Endothelial cell of umbilical vein (primary cell): ENCODE data around the gene ADGRL3. TPM values are rescaled to one million over a fixed set of nuclear protein-coding genes. Genes with fewer than 3 reads are reported as not detected.

Experiments
- BruUV-seq: library from RNA; stranded (reverse); fragments of 400-500 nt; replicated peaks from 2 replicates; lab custom pipeline; 2021; lab: Mats Ljungman, UMichigan
- CTCF ChIA-PET: fragments of 300-600, 350-600 bp; sonication (Branson Sonifier 250); formaldehyde crosslinking; loops from one replicate; lab custom pipeline; 2021; ENCODE audit warnings: antibody characterized with exemption, inconsistent platforms; lab: Charles Lee
- POLR2A ChIA-PET: fragments of 300-600, 350-600 bp; sonication (Branson Sonifier 250); formaldehyde crosslinking; loops from one replicate; lab custom pipeline; 2021; ENCODE audit warnings: antibody characterized with exemption, inconsistent platforms; lab: Charles Lee
- DNase-seq: peaks from one replicate; pipeline ENCODE4 v3.0.0-alpha.2; 2011; ENCODE audit warnings: low read depth, low spot score
- FAIRE-seq: peaks from 2 replicates; lab custom pipeline; 2011; peaks lifted over from hg19 to GRCh38; lab: Jason Lieb, UNC
- H2AFZ ChIP-seq: 2 replicates; pipeline ENCODE4 v1.6.0; 2012; ENCODE audit warnings: low read depth, low read length, control low read depth, inconsistent platforms
- H3K27ac ChIP-seq: 2 replicates; pipeline ENCODE4 v1.5.1; 2011; ENCODE audit warnings: low read depth, mild to moderate bottlenecking, control low read depth, low read length, moderate library complexity; ENCODE audit not compliant: insufficient read depth
- H3K27me3 ChIP-seq, 2 experiments: 2 replicates each; pipeline versions ENCODE4 v1.6.0 to v1.6.1; 2011; ENCODE audit warnings: low read length in 2 of 2, mixed read lengths in 1 of 2; ENCODE audit not compliant: control insufficient read depth in 2 of 2, insufficient read depth in 2 of 2
- H3K36me3 ChIP-seq, 2 experiments: 2 replicates in 1 of 2; 3 replicates in 1 of 2; pipeline ENCODE4 v1.5.1; 2011; ENCODE audit warnings: low read length in 2 of 2, mild to moderate bottlenecking in 1 of 2, moderate library complexity in 1 of 2; ENCODE audit not compliant: control insufficient read depth in 2 of 2, insufficient read depth in 2 of 2; ENCODE audit errors: extremely low read depth in 1 of 2
- H3K4me1 ChIP-seq: 3 replicates; pipeline ENCODE4 v1.5.1; 2011; ENCODE audit warnings: mild to moderate bottlenecking, low read length; ENCODE audit not compliant: control insufficient read depth, insufficient read depth; ENCODE audit errors: extremely low read depth
- H3K4me2 ChIP-seq: 2 replicates; pipeline ENCODE4 v1.6.1; 2011; ENCODE audit warnings: low read length, control low read depth, mixed read lengths; ENCODE audit not compliant: insufficient read depth
- H3K4me3 ChIP-seq, 3 experiments: fragments of 200-600 bp in 1 of 3; sonication (generic), shearing (Covaris generic) in 1 of 3; replicated peaks in 1 of 3; 2 replicates each; pipeline ENCODE4 v1.5.1; 2011 to 2016; ENCODE audit warnings: control low read depth in 3 of 3, low read length in 3 of 3, mild to moderate bottlenecking in 2 of 3, inconsistent platforms in 1 of 3, low read depth in 1 of 3, moderate library complexity in 1 of 3; ENCODE audit not compliant: insufficient read depth in 1 of 3
- H3K79me2 ChIP-seq: 2 replicates; pipeline ENCODE4 v1.6.0; 2012; ENCODE audit warnings: low read length, inconsistent platforms; ENCODE audit not compliant: control insufficient read depth, insufficient read depth
- H3K9ac ChIP-seq: replicated peaks from 2 replicates; pipeline ENCODE3; 2011; ENCODE audit warnings: low read length, control low read depth; ENCODE audit not compliant: insufficient read depth; ENCODE audit errors: extremely low read depth
- H3K9me1 ChIP-seq: replicated peaks from 3 replicates; pipeline ENCODE4 v1.6.0; 2011; ENCODE audit warnings: mild to moderate bottlenecking, low read length; ENCODE audit not compliant: control insufficient read depth, insufficient read depth; ENCODE audit errors: extremely low read depth
- H3K9me3 ChIP-seq: replicated peaks from 2 replicates; pipeline ENCODE4 v1.5.1; 2012; ENCODE audit warnings: low read length, inconsistent platforms; ENCODE audit not compliant: control insufficient read depth, insufficient read depth
- H4K20me1 ChIP-seq: replicated peaks from 2 replicates; pipeline ENCODE3; 2011; ENCODE audit warnings: mild to moderate bottlenecking, low read length; ENCODE audit not compliant: control insufficient read depth, insufficient read depth; ENCODE audit errors: extremely low read depth
- EZH2 ChIP-seq: IDR thresholded peaks from 2 replicates; pipeline ENCODE4 v1.6.1; 2012; ENCODE audit warnings: borderline replicate concordance, low read depth, mild to moderate bottlenecking, moderate library complexity, low read length, inconsistent platforms; ENCODE audit not compliant: severe bottlenecking
- FOS ChIP-seq: IDR thresholded peaks from 2 replicates; pipeline ENCODE4 v1.6.1; 2011; ENCODE audit warnings: mild to moderate bottlenecking, low read length, moderate library complexity, borderline replicate concordance; ENCODE audit not compliant: insufficient read depth
- GATA2 ChIP-seq: IDR thresholded peaks from 2 replicates; pipeline ENCODE4 v1.7.0; 2011; ENCODE audit warnings: low read depth, mild to moderate bottlenecking, moderate library complexity, mixed read lengths, low read length; ENCODE audit not compliant: insufficient read length, insufficient read depth
- JUN ChIP-seq: IDR thresholded peaks from 2 replicates; pipeline ENCODE4 v1.6.1; 2011; ENCODE audit warnings: borderline replicate concordance, low read depth; ENCODE audit not compliant: insufficient read length, insufficient read depth
- MYC ChIP-seq: IDR thresholded peaks from one replicate; pipeline ENCODE4 v1.6.1; 2011; ENCODE audit warnings: mild to moderate bottlenecking, low read depth, low read length
- POLR2A ChIP-seq: IDR thresholded peaks from 2 replicates; pipeline ENCODE4 v1.6.1; 2012; ENCODE audit warnings: low read depth, mild to moderate bottlenecking, control low read depth, low read length
- POLR2AphosphoS5 ChIP-seq: IDR thresholded peaks from 2 replicates; pipeline ENCODE4 v1.6.1; 2012; ENCODE audit warnings: low read depth, mild to moderate bottlenecking, control low read depth, low read length, moderate library complexity; ENCODE audit not compliant: insufficient read depth
- dilution Hi-C: fragments of 300-500 bp; cut with MboI; formaldehyde crosslinking; loops from one replicate; pipeline ENCODE4 v1.15.0; 2019; ENCODE audit warnings: low sequenced_read_pairs; ENCODE audit not compliant: extremely low pct_ligation_motif_present
- intact Hi-C: fragments of 100-400 bp; cut with micrococcal nuclease; formaldehyde crosslinking; loops from one replicate; pipeline ENCODE4 v1.10.0; 2022
- polyA plus RNA-seq, 4 experiments: library from polyadenylated mRNA; depleted of rRNA in 3 of 4; stranded (reverse) in 3 of 4; unstranded in 1 of 4; fragments of >200 nt; gene quantifications; 2 replicates each; pipeline versions ENCODE4 v1.2.1 to v1.2.3, GENCODE V29; 2011 to 2012; ENCODE audit warnings: missing spikeins in 1 of 4
- total RNA-seq: library from RNA; stranded (reverse); gene quantifications from 2 replicates; pipeline ENCODE4 v1.2.3, GENCODE V29; 2021
- TF ChIP-seq, protein P1 (sequence below), 2 donors: IDR thresholded peaks; 1 replicate in 1 of 2; 2 replicates in 1 of 2; pipeline ENCODE4 v1.5.1; 2011; ENCODE audit warnings: low read length in 2 of 2, mild to moderate bottlenecking in 2 of 2, moderate library complexity in 2 of 2, control low read depth in 1 of 2, inconsistent platforms in 1 of 2, low read depth in 1 of 2; ENCODE audit not compliant: insufficient read depth in 1 of 2; ENCODE audit errors: extremely low read depth in 1 of 2
- TF ChIP-seq, protein P2 (sequence below): IDR thresholded peaks from 2 replicates; pipeline ENCODE4 v1.6.1; 2011; ENCODE audit not compliant: insufficient read depth, insufficient read length

Gene ADGRL3
- total and polyA plus RNA-seq, 2 donors (not counting 3 experiments of a cell fraction or from before 2014, with no cell fraction given), result not detected

DNA sequence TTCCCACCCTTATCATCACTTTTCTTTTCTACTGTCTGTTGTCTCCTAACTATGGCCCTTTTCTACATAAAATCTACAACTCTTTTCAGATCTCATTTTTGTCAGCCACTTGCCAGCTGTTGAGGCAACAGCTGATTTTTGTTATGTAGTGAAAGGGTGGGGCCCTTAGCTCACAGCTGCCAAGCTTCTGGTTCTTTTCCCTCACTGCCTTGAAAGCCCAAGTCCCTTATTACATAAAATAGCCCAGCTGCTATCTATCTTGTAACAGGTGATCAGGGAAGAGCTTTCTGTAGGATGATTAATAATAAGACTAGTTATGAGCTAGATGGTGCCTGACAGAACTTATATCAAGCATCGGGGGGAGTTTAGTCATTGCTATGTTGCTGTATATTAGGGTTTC lies 45.9 kb downstream of the ADGRL3 start:
- Histone ChIP-seq H3K9ac (no peak overlapping the region), H3K4me1 (no peaks in the 10 kb centered on the region), H3K79me2 (no peaks in the 10 kb centered on the region), H3K27ac (no peak overlapping the region), H3K27me3 (no peaks in the 10 kb centered on the region), H2AFZ (no peak overlapping the region), H3K9me3 (no peaks in the 10 kb centered on the region), H3K4me3 (no peak overlapping the region), H3K36me3 (no peaks in the 10 kb centered on the region), H3K4me2 (no peak overlapping the region), H3K9me1 (no peaks in the 10 kb centered on the region), H4K20me1 (no peaks in the 10 kb centered on the region)
- intact Hi-C loops, result no loop called here
- TF ChIP-seq POLR2A (no peak), FOS (no peak), GATA2 (no peak), MYC (no peak), EZH2 (no peak), JUN (no peak), POLR2AphosphoS5 (no peak)
- TF ChIP-seq, protein P1, sequence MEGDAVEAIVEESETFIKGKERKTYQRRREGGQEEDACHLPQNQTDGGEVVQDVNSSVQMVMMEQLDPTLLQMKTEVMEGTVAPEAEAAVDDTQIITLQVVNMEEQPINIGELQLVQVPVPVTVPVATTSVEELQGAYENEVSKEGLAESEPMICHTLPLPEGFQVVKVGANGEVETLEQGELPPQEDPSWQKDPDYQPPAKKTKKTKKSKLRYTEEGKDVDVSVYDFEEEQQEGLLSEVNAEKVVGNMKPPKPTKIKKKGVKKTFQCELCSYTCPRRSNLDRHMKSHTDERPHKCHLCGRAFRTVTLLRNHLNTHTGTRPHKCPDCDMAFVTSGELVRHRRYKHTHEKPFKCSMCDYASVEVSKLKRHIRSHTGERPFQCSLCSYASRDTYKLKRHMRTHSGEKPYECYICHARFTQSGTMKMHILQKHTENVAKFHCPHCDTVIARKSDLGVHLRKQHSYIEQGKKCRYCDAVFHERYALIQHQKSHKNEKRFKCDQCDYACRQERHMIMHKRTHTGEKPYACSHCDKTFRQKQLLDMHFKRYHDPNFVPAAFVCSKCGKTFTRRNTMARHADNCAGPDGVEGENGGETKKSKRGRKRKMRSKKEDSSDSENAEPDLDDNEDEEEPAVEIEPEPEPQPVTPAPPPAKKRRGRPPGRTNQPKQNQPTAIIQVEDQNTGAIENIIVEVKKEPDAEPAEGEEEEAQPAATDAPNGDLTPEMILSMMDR (IDR thresholded peaks at IDR 0.05; ENCODE audit: extremely low read depth in 1 of 2, insufficient read depth in 1 of 2, low read depth in 1 of 2, low read length in 2 of 2), result no peak
- TF ChIP-seq, protein P2, sequence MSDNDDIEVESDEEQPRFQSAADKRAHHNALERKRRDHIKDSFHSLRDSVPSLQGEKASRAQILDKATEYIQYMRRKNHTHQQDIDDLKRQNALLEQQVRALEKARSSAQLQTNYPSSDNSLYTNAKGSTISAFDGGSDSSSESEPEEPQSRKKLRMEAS, result no peak
- CTCF ChIA-PET, result no interaction called here
- POLR2A ChIA-PET, result no interaction called here
- no TSS peak for BruUV-seq
- dilution Hi-C loops, result no loop called here
- FAIRE-seq, result no peak
- DNase-seq, result no peak
